NCI-H1105 (cell line): Measurements from ENCODE around the gene RAP1A.

Source experiments
- DNase-seq: peaks from one replicate; lab custom pipeline; 2025; lab: John Stamatoyannopoulos, UW

RAP1A gene

DNA sequence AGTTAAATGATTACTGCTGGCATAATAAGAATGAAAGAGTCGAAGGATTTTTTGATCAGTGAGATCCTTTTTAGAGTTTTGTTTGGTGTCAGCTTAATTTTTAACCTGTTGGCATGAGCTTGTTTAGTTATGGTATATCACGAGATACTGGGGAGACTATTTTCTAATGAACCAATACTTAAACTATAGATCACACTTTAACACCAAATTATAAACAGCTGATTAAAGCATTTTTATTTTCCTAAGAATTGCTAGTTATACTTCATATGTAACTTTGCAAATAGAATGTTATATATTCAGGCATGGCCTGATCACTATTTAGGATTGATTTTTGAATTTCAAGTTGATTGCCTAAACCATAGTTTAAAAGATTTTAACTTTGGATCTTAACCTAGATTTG lies 142.1 kb downstream of the RAP1A start:
- DNase-seq = no peak

DNA sequence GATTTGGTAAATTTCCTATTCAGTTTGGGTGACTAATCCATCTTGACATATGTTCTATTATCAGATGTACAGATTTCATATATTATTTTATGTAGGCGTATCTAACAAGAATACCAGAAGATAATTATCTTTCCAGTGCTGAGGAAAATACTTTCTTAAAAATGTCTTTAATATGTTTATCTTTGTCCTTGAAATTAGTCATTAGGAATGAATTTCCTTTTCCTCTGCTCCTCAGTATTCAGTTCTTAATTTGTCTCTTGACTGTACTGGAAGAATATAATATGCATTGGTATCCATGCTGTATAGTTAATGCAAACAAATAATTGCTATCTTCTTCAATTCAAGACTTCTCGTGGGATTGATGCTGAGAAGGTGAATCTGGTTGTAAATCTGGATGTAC lies 142.7 kb downstream of the RAP1A start:
- no peak for DNase-seq
